ENCODE data around the gene NPM3.

NPM3 gene, protein sequence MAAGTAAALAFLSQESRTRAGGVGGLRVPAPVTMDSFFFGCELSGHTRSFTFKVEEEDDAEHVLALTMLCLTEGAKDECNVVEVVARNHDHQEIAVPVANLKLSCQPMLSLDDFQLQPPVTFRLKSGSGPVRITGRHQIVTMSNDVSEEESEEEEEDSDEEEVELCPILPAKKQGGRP

DNA sequence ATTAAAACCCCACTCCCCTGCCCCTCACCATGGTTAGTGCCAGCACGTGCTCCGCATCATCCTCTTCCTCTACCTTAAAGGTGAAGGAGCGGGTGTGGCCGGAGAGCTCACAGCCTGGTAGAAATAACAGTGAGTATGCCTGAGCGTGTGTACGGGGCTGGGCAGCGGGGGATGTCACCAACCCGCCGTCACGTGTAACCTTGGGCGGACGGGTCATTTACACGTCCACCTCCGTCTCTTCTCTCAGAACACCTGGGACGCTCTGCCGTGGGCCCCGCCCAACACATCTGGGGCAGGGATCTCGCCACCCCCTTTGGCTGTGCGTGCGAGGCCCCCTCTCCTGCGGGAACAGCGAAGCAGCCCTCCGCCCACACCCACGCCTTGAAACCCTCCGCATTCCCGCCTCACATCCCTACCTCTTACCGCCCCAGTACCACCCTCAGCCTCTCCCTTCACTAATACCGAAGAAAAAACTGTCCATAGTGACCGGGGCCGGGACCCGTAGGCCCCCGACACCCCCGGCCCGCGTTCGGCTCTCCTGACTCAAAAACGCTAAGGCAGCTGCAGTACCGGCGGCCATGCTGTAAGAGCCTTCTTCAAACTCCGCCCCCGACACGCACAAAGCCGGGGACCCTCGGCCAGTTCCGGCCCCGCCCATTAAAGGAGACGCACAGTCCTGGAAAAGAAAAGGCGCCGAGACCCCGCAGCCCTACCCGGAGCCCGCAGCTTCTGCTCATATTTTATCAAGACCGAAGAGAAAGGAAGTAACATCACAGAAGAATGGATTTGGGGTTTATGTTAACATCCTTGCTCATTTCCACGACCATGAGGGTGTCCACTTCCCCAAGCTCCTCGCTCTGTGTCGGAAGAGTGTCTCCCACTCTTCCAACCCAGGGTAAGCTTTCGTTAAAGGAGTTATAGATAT is at the start of gene NPM3:
TSS of gene NPM3 (minus strand) at position 636 of the 925 bp plus-strand sequence. CDS start at position 580, 56 bp downstream.
- DNase-seq (ENCODE audit: low read depth in 2 of 2), result peak; percentile 52 to 70

DNA sequence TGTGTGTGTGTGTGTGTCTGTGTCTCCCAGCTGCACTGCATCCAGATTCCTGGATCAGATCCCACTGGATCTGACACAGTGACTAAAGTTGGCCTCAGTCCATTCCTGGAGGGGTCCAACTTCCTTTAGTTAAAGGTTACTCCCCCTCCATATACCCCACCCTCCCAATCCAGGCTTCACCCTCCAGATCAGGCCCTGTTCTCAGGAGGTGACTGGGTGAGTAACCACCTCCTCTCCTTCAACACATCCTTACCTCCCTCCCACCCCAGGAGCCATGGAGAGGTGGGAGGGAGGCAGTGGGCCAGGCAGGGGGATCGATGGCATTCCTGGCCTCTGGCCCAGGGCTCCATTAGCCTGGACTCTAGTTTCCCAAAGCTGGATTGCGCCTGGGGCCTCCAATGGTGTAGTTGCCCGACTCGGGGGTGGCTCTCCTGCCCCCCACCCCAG is 49.1 kb upstream of the NPM3 start:
- DNase-seq (ENCODE audit: low read depth in 2 of 2), result no peak

DNA sequence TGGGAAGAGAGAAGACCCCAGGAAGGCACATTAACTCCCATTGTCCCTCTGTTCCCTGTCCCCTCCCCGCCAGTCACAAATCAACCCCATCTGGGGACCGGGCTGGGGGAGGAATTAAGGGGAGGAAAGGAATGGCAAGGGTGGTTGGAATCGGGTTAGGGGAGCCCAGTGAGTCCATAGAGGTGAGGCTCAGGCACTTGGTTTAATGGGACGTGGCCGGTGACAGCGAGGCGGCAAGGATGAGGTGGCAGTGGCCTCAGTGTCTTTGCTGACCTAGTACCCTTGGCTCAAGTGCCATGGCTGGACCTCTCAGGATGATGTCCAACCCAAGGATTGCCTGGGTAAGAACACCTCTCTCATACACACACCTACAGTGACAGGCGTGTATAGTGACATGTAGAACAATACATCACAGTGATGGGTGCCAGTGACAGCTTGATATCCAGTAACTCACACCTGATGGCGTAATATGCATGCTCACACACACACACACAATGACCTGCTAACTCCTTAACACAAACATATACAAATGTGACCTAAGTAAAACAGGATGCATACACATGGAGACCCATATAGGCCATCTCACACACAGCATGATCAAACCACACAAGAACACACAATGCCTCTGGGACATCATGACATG is 48.0 kb upstream of the NPM3 start:
- no peak for DNase-seq (ENCODE audit: low read depth in 2 of 2)

DNA sequence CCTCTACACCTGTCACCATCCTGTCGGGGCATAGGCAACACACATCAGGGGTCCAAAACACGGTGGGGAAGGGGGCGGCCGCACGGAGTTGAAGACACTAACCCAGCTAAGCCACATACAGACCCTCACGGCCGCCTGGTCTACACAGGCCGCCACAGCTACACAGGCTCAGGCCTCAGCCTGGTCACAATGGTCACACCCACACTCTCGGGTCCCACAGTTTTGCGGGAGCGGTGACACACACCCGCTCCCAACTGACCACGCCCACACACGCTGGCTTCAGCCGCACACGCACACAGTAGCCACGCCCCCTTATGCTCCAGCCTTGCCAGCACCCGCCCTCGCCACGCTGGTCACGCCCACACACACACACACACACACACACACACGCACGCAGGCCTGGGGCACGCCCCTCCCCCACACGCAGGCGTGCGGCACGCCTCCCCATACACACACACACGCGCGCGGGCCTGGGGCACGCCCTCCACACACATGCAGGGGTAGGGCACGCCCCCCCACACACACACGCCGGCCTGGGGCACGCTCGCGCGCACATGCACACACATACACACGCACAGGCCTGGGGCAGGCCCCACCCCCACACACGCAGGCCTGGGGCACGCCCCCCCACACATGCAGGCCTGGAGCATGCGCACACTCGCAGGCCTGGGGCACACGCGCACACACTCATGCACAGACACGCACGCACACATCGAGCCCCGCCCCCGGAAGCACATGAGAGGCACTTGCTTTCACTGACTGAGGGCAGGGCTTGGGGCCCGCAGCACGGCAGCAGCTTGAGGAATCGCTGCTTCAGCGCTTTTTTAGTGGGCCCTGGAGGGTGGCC is 47.3 kb upstream of the NPM3 start:
- peak; percentile 80 to 89 for DNase-seq (ENCODE audit: low read depth in 2 of 2)

DNA sequence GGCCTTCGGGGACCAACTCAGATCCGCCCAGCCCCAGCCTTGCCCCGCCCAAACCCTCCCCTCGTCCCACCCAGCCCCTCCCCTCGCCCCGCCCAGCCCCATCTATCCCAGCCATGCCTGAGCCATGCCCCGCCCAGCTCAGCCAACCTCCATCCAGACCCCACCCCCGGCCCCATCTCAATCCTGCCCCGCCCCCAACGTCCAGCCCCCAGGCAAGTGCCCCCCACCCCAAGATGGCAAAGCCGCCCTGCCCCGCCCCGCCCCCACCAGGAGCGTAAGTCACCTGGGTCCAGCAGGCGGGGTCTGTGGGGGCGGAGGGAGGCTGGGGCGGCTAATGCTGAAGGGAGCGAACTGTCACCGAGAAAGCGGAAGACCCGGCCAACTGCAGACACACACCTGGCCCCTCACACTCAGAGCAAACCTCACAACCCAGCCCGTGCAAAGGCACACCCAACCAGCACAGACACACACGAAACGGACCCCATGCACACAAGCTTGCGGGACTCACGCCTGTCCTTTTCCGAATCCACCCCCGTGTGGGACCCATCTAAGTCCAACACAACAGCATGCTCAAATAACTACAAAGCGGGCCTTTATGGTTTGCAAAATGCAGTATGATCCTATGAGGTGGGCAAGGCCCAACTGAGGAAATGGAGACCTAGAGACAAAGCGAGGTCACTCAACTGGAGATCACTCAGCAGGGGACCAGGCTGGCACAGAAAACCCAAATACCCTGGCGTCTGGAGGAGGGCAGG is 46.5 kb upstream of the NPM3 start:
- peak in 1 of 2 donors; percentile 42 for DNase-seq (ENCODE audit: low read depth in 2 of 2)

DNA sequence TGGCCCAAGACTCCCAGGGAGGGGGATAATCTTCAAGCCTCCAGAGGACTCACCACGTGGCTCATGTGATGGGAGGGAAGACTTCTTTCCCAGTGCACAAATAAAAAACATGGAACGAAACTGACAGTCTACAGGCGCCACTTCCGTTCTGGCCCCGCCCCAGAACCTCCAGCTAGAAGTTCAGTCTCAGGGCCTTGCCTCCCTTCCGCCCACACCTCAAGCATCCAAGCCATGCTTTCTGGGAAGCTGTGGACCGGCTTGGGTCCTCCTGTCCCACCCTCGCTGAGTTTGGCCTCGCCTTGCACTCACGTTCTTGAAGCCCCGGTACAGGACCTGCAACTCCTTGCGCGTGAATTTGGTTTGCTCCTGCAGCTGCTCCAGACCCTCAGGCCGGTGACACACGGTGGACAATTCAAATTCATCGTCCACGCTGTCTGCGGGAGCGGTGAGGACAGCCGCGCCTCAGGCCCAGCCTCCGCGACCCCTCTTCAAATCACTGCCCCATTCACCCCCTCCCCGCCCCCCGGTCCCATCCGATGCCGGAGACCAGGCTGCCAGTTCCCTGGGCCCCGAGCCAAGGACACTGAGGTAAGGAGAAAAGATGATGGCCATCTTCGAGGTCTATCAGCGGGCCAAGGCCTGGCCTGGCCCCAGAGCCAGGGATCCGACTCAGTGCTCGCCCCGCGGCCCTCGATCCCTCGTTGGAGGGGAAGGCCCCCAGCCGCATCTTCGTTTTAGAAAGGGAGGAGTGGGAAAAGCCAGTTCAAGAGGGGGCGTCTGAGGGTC is 45.7 kb upstream of the NPM3 start:
- DNase-seq (ENCODE audit: low read depth in 2 of 2), result no peak

DNA sequence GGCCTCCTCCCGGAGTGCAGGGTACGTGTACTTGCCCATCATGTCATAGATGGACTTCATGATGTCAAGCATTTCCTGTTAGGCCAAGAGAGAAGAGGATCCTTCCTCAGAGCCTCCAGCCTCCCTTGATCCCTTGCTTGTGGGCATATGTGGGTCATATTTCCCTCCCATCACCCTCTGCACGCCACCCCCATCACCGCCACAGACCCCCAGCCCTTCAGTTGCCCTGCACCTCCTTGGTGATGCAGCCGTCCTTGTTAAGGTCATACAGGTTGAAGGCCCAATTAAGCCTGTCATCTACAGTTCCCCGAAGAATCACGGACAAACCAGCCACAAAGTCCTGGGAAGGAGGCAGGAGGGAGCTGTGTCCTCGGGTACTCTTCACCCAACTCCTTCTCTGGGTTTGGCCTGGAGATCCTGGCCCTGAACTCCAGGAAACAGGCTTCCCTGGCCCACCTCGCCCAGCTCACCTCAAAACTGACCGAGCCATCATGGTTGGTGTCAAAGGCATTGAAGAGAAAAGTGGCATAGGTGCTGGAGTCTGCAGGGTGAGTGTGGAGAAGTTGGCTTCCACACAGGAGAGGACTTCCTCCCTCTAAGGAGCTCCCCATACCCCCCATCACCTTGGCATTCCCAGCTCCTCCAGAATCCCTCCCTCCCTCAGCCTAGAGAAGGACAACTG is 44.8 kb upstream of the NPM3 start:
- no peak for DNase-seq (ENCODE audit: low read depth in 2 of 2)

DNA sequence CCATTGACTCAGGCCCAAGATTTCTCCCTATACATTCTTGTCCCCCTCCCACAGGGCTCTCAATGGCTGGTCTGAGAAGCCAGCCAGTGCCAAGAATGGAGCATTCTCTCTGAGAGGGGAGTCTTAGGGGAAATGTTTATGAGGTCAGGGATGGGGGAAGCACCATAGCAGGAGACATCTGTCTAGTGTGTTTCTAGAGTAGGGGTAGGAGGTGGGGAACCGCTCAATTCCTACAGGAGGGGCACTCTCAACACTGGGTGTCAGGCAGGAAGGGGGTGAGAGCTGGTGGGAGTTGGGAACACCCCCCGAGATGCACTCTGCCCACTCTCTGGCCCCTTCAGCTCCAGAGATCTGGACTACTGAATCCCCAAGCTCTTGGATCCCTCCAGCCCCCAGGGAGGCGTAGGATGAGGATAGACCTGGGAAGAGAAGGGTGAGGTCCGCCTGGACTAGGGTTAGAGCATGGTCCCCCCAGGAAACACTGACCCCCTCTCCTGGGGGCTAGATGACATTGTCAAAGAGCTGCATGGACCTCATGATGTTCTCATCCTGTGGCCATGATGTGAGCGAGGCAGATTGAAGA is 43.7 kb upstream of the NPM3 start:
- no peak for DNase-seq (ENCODE audit: low read depth in 2 of 2)

DNA sequence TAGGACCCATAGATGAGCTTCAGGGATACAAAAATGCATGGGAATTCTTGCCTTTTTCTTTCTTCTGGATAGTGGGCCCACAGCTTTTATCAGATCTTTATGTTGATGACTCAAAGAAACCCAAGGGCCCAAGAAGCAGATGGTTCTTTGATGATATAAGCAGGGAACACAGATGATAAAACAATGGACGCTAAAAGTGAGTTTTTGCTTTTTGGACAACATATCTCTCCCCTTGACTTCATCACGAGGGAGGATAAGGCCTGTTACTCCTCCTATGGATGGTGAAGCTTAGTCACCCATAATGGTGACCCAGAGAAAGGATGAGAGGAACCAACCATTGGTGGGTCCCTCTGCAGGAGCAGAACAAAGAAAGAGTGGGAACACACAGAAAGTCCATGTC is 41.5 kb upstream of the NPM3 start:
- no peak for DNase-seq (ENCODE audit: low read depth in 2 of 2)

DNA sequence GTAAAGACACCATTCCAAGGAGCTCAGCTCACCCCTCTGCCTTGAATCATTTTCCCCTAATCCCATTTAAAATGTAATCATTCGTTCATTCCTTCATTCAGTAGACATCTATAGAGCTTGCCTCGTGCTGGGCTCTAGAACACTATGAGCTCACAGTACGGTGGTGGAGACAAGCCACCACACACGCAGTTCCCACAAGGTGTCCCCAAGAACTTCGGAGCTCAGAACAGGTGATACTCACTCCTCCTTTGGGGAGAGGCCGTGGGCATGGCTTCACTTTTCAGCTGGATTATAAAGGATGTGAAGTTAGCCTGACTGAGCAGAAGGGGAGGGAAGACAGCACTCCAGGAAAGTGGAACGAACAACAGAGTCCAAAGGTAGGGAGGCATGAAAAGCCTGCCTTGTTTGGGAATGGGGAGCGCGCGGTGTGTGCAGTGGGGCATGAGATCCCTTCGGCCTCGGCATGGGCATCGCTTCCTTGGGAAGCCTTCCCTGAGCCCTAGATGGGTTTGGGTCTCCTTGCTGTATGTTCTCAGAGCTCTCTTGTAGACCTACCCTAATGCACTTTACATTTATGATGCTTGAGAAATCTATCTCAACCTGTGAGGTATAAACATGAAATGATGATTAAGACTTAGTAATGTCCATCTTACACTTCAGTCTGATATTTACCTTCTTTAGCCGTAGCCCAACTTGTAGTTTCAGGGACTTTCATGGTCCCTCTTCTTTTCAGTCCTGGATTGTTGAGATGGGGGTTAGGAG is 35.8 kb upstream of the NPM3 start:
- no peak for DNase-seq (ENCODE audit: low read depth in 2 of 2)

DNA sequence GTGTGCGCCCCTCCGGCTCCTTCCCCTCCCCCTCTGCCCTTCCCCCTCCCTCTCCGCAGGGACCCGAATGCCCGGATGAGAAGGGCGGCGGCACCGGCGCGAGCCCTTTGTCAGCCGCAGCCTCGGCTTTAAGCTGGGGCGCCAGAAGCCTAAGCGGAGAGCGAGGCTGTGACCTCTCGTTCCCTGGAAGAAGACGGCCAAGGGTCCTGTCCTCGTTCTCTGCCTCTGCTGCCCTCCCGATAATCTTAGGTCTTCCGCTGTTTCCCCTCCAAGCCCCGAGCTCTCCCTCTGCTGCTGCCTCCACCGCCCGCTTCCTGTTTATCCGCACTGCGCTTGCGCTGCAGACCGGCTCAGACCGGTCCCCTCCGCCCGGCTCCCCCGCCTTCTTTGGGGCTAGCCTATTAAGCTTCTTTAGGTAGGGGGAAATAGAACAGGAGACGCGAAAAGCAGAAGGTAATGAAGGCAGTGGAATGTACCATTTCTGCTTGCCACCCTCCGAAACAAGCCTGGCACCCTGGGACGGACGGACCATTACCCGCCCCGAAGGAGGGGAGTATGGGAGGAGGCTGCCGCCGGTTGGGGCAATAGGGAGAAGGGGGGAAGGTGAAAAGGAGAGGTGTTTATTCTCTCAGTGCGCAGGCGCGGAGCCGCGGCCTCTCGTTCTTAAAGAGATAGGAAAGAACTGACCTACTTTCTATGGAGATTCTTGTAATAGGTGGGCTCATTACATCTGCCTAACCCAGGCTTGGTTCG is 35.0 kb upstream of the NPM3 start, which contains the start of gene OGA:
TSS of gene OGA (minus strand) at position 326 of the 753 bp plus-strand sequence. CDS start 422 bp downstream, outside the sequence.
- DNase-seq (ENCODE audit: low read depth in 2 of 2), result peak; percentile 86 to 98

DNA sequence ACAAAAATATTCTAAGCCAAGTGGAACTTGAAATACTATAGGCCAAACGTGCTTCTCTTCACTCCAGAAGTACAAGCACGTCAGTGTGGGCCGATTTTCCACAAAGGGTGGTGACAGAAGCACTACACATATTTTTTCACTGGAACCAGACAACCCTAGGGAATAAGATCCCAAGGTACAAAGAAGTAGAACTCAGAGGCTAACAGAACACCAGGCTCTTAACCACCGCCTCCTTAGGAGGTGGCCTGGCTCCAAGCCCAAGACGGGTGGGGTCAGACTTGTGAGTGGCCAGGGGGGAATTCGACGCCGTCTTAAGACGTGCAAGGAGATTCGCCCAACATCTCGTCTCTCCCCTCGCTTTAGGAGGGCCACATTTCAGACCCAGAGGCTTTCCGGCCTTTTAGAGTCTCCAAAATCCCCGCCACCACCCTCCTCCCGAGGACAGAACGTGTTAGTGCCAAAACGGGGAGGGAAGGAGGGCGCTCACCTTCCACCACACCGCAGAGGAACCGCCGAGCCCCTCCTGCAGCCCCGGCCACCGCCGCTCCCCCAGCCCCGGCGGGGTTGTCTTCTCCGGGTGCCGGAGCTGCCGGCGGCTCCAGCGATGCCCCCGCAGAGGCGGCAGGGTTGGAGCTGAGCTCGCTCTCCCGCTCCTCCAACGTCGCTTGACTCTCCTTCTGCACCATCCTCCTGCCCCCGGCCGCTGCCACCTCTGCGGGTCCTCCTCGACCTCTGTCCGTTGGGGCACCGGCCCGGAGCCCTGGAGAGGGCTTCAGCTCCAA is 34.3 kb upstream of the NPM3 start:
- DNase-seq (ENCODE audit: low read depth in 2 of 2), result no peak

DNA sequence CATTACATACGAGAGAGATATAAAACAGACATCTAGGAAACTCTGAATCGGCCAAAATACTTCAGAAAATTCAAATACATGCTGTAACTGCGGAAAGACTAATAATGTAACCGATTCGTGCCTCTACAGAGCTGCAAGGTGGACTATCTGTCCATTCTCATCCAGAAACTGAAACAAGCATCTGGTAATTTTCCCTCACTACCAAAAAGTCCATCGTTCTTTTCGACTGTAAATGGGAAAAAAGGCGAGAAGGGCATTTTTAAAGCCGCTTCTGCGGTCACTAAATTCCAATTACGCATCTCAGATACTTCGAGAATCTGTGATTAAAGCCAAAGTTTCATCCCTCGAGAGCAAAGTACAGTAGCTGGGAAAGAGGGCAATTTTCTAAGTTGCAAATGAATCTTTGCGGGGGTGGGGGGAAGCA is 33.7 kb upstream of the NPM3 start:
- no peak for DNase-seq (ENCODE audit: low read depth in 2 of 2)

DNA sequence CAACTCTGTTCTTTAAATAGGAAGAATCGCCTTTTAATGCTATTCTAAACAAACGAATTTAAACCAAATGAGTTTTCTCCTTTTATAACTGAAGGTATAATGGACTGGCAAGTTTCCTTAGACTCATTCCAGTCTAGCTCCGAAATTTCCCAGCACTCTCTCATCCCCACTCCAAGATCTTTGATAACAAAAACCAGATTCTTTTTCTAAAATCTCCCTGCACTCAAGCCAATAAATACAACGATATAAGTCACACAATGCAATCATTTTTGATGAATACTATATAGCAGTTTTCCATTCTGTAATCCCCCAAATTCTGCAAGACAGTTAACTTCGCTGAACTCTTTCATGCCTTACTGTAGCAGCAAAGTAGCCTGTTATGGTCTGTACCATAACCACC is 33.1 kb upstream of the NPM3 start:
- no peak for DNase-seq (ENCODE audit: low read depth in 2 of 2)

DNA sequence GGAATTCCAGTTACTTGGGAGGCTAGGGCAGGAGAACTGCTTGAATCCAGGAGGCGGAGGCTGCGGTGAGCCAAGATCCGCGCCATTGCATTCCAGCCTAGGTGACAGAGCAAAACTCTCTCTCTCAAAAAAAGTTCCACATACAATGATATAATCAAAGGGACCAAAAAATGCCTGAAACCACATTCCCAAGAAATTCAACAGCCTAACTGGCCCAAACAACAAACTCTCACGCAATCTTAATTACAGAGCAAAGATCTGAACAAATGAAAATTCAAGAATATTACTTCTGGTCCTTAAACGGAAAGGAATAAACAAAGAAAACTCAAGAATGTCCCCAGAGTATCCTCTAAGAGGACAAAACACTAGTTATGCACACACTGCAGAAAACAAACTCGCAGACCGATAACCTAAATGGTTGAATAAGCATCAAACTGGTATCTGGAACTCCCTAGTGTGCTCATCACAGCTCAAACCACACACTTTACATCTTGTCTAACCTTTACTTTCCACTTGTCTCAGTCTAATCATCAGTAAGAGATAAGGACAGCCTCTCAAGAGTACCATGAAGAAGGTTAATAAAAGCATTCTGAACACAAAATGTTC is 31.3 kb upstream of the NPM3 start:
- DNase-seq (ENCODE audit: low read depth in 2 of 2), result no peak

DNA sequence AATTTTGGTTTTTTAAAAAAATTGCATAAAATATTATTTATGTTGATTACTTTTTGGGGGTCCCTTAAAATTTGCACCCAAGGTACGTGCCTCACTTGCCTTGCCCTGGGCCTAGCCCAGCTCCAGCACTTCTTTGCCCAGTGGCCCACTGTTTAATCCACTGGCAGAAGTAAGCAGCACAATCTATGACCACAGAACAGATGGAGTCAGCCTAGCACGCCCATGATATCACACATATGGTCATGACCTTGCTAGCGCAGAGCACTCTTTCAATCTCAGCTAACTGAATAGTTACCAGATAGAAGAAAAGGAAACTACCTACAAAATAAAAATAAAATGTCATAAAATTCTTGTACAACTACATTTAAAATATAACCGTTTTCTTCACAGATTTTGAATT is 29.4 kb upstream of the NPM3 start:
- no peak for DNase-seq (ENCODE audit: low read depth in 2 of 2)

Measured in stimulated activated CD4-positive, alpha-beta T cell treated with anti-CD3 and anti-CD28 coated beads, Interleukin-1b, Interleukin-23, amount 100 ng/mL, for 1 hour (primary cell).